ENCODE results near the gene THOC2.
A peak's percentile ranks its signal among the peaks of the same experiment; 100 is the strongest.
"Not testable (repeated sequence)": the region's sequence is repeated elsewhere in the genome, so short reads cannot be mapped to it uniquely, and the experiment has no call there.

The THOC2 gene

GRCh38 chrX:123753656-123754350, 21.0 kb upstream of the THOC2 start:
- H3K9me3 ChIP-seq (ENCODE audit: control insufficient read depth in 2 of 2, low read length in 2 of 2) = no peaks in the 10 kb centered on the region
- no peak overlapping the region for H3K4me3 ChIP-seq (ENCODE audit: low read length in 2 of 2)
- no peak overlapping the region for H3K9ac ChIP-seq (ENCODE audit: low read length in 2 of 2)
- H3K4me1 ChIP-seq (ENCODE audit: control insufficient read depth, insufficient read depth, low read length) = peaks cover 9% of the 10 kb centered on the region
- H3K27me3 ChIP-seq (ENCODE audit: control insufficient read depth in 1 of 2, insufficient read depth in 2 of 2, low read length in 2 of 2) = no peaks in the 10 kb centered on the region
- no peaks in the 10 kb centered on the region for H3K36me3 ChIP-seq (ENCODE audit: control insufficient read depth in 2 of 2, insufficient read depth in 2 of 2, low read length in 2 of 2)
- no peak overlapping the region for H3K27ac ChIP-seq (ENCODE audit: low read length)

- Histone ChIP-seq H3K36me3 (ENCODE audit: control insufficient read depth in 2 of 2, insufficient read depth in 2 of 2, low read length in 2 of 2) (no peaks in the 10 kb centered on the region), H3K9me3 (ENCODE audit: control insufficient read depth in 2 of 2, low read length in 2 of 2) (no peaks in the 10 kb centered on the region), H3K27me3 (ENCODE audit: control insufficient read depth in 1 of 2, insufficient read depth in 2 of 2, low read length in 2 of 2) (no peaks in the 10 kb centered on the region), H3K9ac (ENCODE audit: low read length in 2 of 2) (no peak overlapping the region), H3K4me3 (ENCODE audit: low read length in 2 of 2) (no peak overlapping the region), H3K27ac (ENCODE audit: low read length) (no peak overlapping the region), H3K4me1 (ENCODE audit: control insufficient read depth, insufficient read depth, low read length) (no peaks in the 10 kb centered on the region)
Measured at GRCh38 chrX:123749643-123750042, 16.8 kb upstream of the THOC2 start.

- Histone ChIP-seq H3K4me1 (ENCODE audit: control insufficient read depth, insufficient read depth, low read length) (no peaks in the 10 kb centered on the region), H3K27ac (ENCODE audit: low read length) (peak overlapping the region; percentile 24), H3K27me3 (ENCODE audit: control insufficient read depth in 1 of 2, insufficient read depth in 2 of 2, low read length in 2 of 2) (no peaks in the 10 kb centered on the region), H3K9me3 (ENCODE audit: control insufficient read depth in 2 of 2, low read length in 2 of 2) (no peaks in the 10 kb centered on the region), H3K36me3 (ENCODE audit: control insufficient read depth in 2 of 2, insufficient read depth in 2 of 2, low read length in 2 of 2) (no peaks in the 10 kb centered on the region), H3K9ac (ENCODE audit: low read length in 2 of 2) (no peak overlapping the region), H3K4me3 (ENCODE audit: low read length in 2 of 2) (no peak overlapping the region)
Measured at GRCh38 chrX:123745511-123745910, 12.7 kb upstream of the THOC2 start.

- no peaks in the 10 kb centered on the region for H3K9me3 ChIP-seq (ENCODE audit: control insufficient read depth in 2 of 2, low read length in 2 of 2)
- H3K9ac ChIP-seq (ENCODE audit: low read length in 2 of 2) = no peak overlapping the region
Measured at GRCh38 chrX:123743312-123743711, 10.5 kb upstream of the THOC2 start.

DNA sequence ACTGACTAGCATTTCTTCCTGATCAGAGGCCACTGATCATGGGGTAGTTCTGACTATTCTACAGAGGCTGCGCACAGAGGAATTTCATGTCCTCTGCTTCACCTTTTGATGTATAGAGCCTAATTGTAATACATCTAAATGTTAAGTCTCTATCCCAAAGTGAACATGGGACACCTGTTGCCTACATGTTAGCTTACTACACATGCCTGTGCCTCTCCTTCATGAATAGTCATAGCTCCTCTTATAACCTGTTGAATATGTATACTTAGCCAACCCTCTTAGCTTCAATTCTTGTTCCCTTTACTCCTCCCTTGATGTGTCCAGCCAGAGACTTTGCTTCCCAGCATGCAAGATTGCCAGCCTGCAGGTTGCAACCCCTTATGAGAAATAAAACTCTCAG, 9.6 kb upstream of the THOC2 start:
- H3K27me3 ChIP-seq (ENCODE audit: control insufficient read depth in 1 of 2, insufficient read depth in 2 of 2, low read length in 2 of 2) = no peaks in the 10 kb centered on the region
- no peak overlapping the region for H3K9ac ChIP-seq (ENCODE audit: low read length in 2 of 2)
- no peaks in the 10 kb centered on the region for H3K4me1 ChIP-seq (ENCODE audit: control insufficient read depth, insufficient read depth, low read length)
- no peak overlapping the region for H3K4me3 ChIP-seq (ENCODE audit: low read length in 2 of 2)
- no peak overlapping the region for H3K27ac ChIP-seq (ENCODE audit: low read length)
- no peaks in the 10 kb centered on the region for H3K36me3 ChIP-seq (ENCODE audit: control insufficient read depth in 2 of 2, insufficient read depth in 2 of 2, low read length in 2 of 2)
- no peaks in the 10 kb centered on the region for H3K9me3 ChIP-seq (ENCODE audit: control insufficient read depth in 2 of 2, low read length in 2 of 2)

More at GRCh38 chrX:123743312-123743711, 10.5 kb upstream of the THOC2 start:
- Histone ChIP-seq H3K27me3 (ENCODE audit: control insufficient read depth in 1 of 2, insufficient read depth in 2 of 2, low read length in 2 of 2) (no peaks in the 10 kb centered on the region), H3K27ac (ENCODE audit: low read length) (no peak overlapping the region), H3K4me3 (ENCODE audit: low read length in 2 of 2) (no peak overlapping the region), H3K36me3 (ENCODE audit: control insufficient read depth in 2 of 2, insufficient read depth in 2 of 2, low read length in 2 of 2) (no peaks in the 10 kb centered on the region), H3K4me1 (ENCODE audit: control insufficient read depth, insufficient read depth, low read length) (no peaks in the 10 kb centered on the region)

GRCh38 chrX:123740536-123740935, 7.7 kb upstream of the THOC2 start:
- Histone ChIP-seq H3K27ac (ENCODE audit: low read length) (no peak overlapping the region), H3K4me1 (ENCODE audit: control insufficient read depth, insufficient read depth, low read length) (no peaks in the 10 kb centered on the region)

GRCh38 chrX:123740006-123740405, 7.2 kb upstream of the THOC2 start:
- Histone ChIP-seq H3K27me3 (ENCODE audit: control insufficient read depth in 1 of 2, insufficient read depth in 2 of 2, low read length in 2 of 2) (no peaks in the 10 kb centered on the region), H3K4me3 (ENCODE audit: low read length in 2 of 2) (no peak overlapping the region), H3K27ac (ENCODE audit: low read length) (no peak overlapping the region)

More at GRCh38 chrX:123740536-123740935, 7.7 kb upstream of the THOC2 start:
- Histone ChIP-seq H3K9me3 (ENCODE audit: control insufficient read depth in 2 of 2, low read length in 2 of 2) (no peaks in the 10 kb centered on the region), H3K36me3 (ENCODE audit: control insufficient read depth in 2 of 2, insufficient read depth in 2 of 2, low read length in 2 of 2) (no peaks in the 10 kb centered on the region), H3K27me3 (ENCODE audit: control insufficient read depth in 1 of 2, insufficient read depth in 2 of 2, low read length in 2 of 2) (no peaks in the 10 kb centered on the region), H3K9ac (ENCODE audit: low read length in 2 of 2) (no peak overlapping the region), H3K4me3 (ENCODE audit: low read length in 2 of 2) (no peak overlapping the region)

GRCh38 chrX:123739474-123739873, 6.6 kb upstream of the THOC2 start:
- H3K4me3 ChIP-seq (ENCODE audit: low read length in 2 of 2) = no peak overlapping the region
- no peaks in the 10 kb centered on the region for H3K36me3 ChIP-seq (ENCODE audit: control insufficient read depth in 2 of 2, insufficient read depth in 2 of 2, low read length in 2 of 2)
- no peak overlapping the region for H3K27ac ChIP-seq (ENCODE audit: low read length)
- no peaks in the 10 kb centered on the region for H3K4me1 ChIP-seq (ENCODE audit: control insufficient read depth, insufficient read depth, low read length)
- H3K9ac ChIP-seq (ENCODE audit: low read length in 2 of 2) = no peak overlapping the region
- H3K9me3 ChIP-seq (ENCODE audit: control insufficient read depth in 2 of 2, low read length in 2 of 2) = no peaks in the 10 kb centered on the region
- H3K27me3 ChIP-seq (ENCODE audit: control insufficient read depth in 1 of 2, insufficient read depth in 2 of 2, low read length in 2 of 2) = no peaks in the 10 kb centered on the region

More at GRCh38 chrX:123740006-123740405, 7.2 kb upstream of the THOC2 start:
- Histone ChIP-seq H3K9ac (ENCODE audit: low read length in 2 of 2) (no peak overlapping the region), H3K9me3 (ENCODE audit: control insufficient read depth in 2 of 2, low read length in 2 of 2) (no peaks in the 10 kb centered on the region), H3K36me3 (ENCODE audit: control insufficient read depth in 2 of 2, insufficient read depth in 2 of 2, low read length in 2 of 2) (no peaks in the 10 kb centered on the region), H3K4me1 (ENCODE audit: control insufficient read depth, insufficient read depth, low read length) (no peaks in the 10 kb centered on the region)

GRCh38 chrX:123738378-123738940, 5.6 kb upstream of the THOC2 start:
- no peak overlapping the region for H3K4me3 ChIP-seq (ENCODE audit: low read length in 2 of 2)
- no peak overlapping the region for H3K9ac ChIP-seq (ENCODE audit: low read length in 2 of 2)
- no peaks in the 10 kb centered on the region for H3K9me3 ChIP-seq (ENCODE audit: control insufficient read depth in 2 of 2, low read length in 2 of 2)
- H3K27ac ChIP-seq (ENCODE audit: low read length) = no peak overlapping the region
- no peaks in the 10 kb centered on the region for H3K36me3 ChIP-seq (ENCODE audit: control insufficient read depth in 2 of 2, insufficient read depth in 2 of 2, low read length in 2 of 2)
- H3K27me3 ChIP-seq (ENCODE audit: control insufficient read depth in 1 of 2, insufficient read depth in 2 of 2, low read length in 2 of 2) = no peaks in the 10 kb centered on the region
- H3K4me1 ChIP-seq (ENCODE audit: control insufficient read depth, insufficient read depth, low read length) = no peaks in the 10 kb centered on the region

- H3K27ac ChIP-seq (ENCODE audit: low read length) = no peak overlapping the region
- H3K9me3 ChIP-seq (ENCODE audit: control insufficient read depth in 2 of 2, low read length in 2 of 2) = no peaks in the 10 kb centered on the region
- no peak overlapping the region for H3K4me3 ChIP-seq (ENCODE audit: low read length in 2 of 2)
- no peaks in the 10 kb centered on the region for H3K36me3 ChIP-seq (ENCODE audit: control insufficient read depth in 2 of 2, insufficient read depth in 2 of 2, low read length in 2 of 2)
- H3K4me1 ChIP-seq (ENCODE audit: control insufficient read depth, insufficient read depth, low read length) = peaks cover 3% of the 10 kb centered on the region
- no peaks in the 10 kb centered on the region for H3K27me3 ChIP-seq (ENCODE audit: control insufficient read depth in 1 of 2, insufficient read depth in 2 of 2, low read length in 2 of 2)
- no peak overlapping the region for H3K9ac ChIP-seq (ENCODE audit: low read length in 2 of 2)
Measured at GRCh38 chrX:123736333-123736921, 3.6 kb upstream of the THOC2 start.

DNA sequence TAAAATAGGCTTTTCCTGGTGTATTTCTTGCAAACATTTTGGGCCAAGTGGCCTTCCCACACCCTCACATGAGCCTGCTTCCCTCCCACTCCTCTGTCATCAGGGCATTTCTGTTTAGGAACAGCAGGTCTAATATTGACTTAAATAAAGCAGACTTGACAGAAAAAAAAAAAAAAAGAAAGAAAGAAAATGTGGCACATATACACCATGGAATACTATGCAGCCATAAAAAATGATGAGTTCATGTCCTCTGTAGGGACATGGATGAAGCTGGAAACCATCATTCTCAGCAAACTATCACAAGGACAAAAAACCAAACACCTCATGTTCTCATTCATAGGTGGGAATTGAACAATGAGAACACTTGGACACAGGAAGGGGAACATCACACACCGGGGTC, 2.3 kb upstream of the THOC2 start:
- H3K9me3 ChIP-seq (ENCODE audit: control insufficient read depth in 2 of 2, low read length in 2 of 2); H3K9ac ChIP-seq (ENCODE audit: low read length in 2 of 2); H3K27ac ChIP-seq (ENCODE audit: low read length); H3K4me3 ChIP-seq (ENCODE audit: low read length in 2 of 2); H3K27me3 ChIP-seq (ENCODE audit: control insufficient read depth in 1 of 2, insufficient read depth in 2 of 2, low read length in 2 of 2); H3K4me1 ChIP-seq (ENCODE audit: control insufficient read depth, insufficient read depth, low read length); H3K36me3 ChIP-seq (ENCODE audit: control insufficient read depth in 2 of 2, insufficient read depth in 2 of 2, low read length in 2 of 2): not testable (repeated sequence)

All from stomach smooth muscle (tissue), 2 donors.